ENCODE measurements around the gene LARGE2. TPM values are rescaled to one million over a fixed set of nuclear protein-coding genes. Genes with fewer than 3 reads are reported as not detected.
A peak's percentile ranks its signal among the peaks of the same experiment; 100 is the strongest.

LARGE2 gene
- 0.27 TPM for total RNA-seq

GRCh38 chr11:45922425-45923082, at the start of gene LARGE2:
Gene LARGE2 (plus strand): TSS chr11:45922656. CDS start chr11:45922883, 227 bp downstream.
- DNase-seq (ENCODE audit: low read depth in 2 of 3, low spot score in 2 of 3): no peak

GRCh38 chr11:45876401-45876800, 46.1 kb upstream of the LARGE2 start:
- no peak for DNase-seq (ENCODE audit: low read depth in 2 of 3, low spot score in 2 of 3)

GRCh38 chr11:45877221-45877620, 45.2 kb upstream of the LARGE2 start:
- DNase-seq (ENCODE audit: low read depth in 2 of 3, low spot score in 2 of 3): no peak

- DNase-seq (ENCODE audit: low read depth in 2 of 3, low spot score in 2 of 3): no peak
Observed at GRCh38 chr11:45877845-45878244, 44.6 kb upstream of the LARGE2 start.

- DNase-seq (ENCODE audit: low read depth in 2 of 3, low spot score in 2 of 3): no peak
Observed at GRCh38 chr11:45879803-45880686, 42.4 kb upstream of the LARGE2 start.

- no peak for DNase-seq (ENCODE audit: low read depth in 2 of 3, low spot score in 2 of 3)
Observed at GRCh38 chr11:45880772-45881570, 41.5 kb upstream of the LARGE2 start.

GRCh38 chr11:45881708-45882368, 40.6 kb upstream of the LARGE2 start:
- no peak for DNase-seq (ENCODE audit: low read depth in 2 of 3, low spot score in 2 of 3)

GRCh38 chr11:45884596-45885185, 37.8 kb upstream of the LARGE2 start:
- peak in 1 of 3 donors; percentile 17 for DNase-seq (ENCODE audit: low read depth in 2 of 3, low spot score in 2 of 3)

GRCh38 chr11:45885274-45885920, 37.1 kb upstream of the LARGE2 start, which contains the start of gene MAPK8IP1:
Gene MAPK8IP1 (plus strand): TSS chr11:45885651. CDS start chr11:45885821, 170 bp downstream.
- DNase-seq (ENCODE audit: low read depth in 2 of 3, low spot score in 2 of 3): peak; percentile 37 to 49 (median 39)

- no peak for DNase-seq (ENCODE audit: low read depth in 2 of 3, low spot score in 2 of 3)
Observed at GRCh38 chr11:45885921-45886721, 36.3 kb upstream of the LARGE2 start.

- DNase-seq (ENCODE audit: low read depth in 2 of 3, low spot score in 2 of 3): no peak
Observed at GRCh38 chr11:45886816-45887520, 35.5 kb upstream of the LARGE2 start.

GRCh38 chr11:45887587-45887986, 34.9 kb upstream of the LARGE2 start:
- DNase-seq (ENCODE audit: low read depth in 2 of 3, low spot score in 2 of 3): no peak

GRCh38 chr11:45889555-45889954, 32.9 kb upstream of the LARGE2 start:
- no peak for DNase-seq (ENCODE audit: low read depth in 2 of 3, low spot score in 2 of 3)

- DNase-seq (ENCODE audit: low read depth in 2 of 3, low spot score in 2 of 3): no peak
Observed at GRCh38 chr11:45889966-45890365, 32.5 kb upstream of the LARGE2 start.

- DNase-seq (ENCODE audit: low read depth in 2 of 3, low spot score in 2 of 3): no peak
Observed at GRCh38 chr11:45890886-45891550, 31.4 kb upstream of the LARGE2 start.

GRCh38 chr11:45892856-45893255, 29.6 kb upstream of the LARGE2 start:
- DNase-seq (ENCODE audit: low read depth in 2 of 3, low spot score in 2 of 3): no peak

- DNase-seq (ENCODE audit: low read depth in 2 of 3, low spot score in 2 of 3): no peak
Observed at GRCh38 chr11:45894555-45895247, 27.8 kb upstream of the LARGE2 start.

Measured in hematopoietic multipotent progenitor cell (in vitro differentiated cells).